HCT116 (cell line): Measurements from ENCODE around the gene AK4. TPM values are rescaled to one million over a fixed set of nuclear protein-coding genes. Genes with fewer than 3 reads are reported as not detected.

ENCODE experiments used
- ATAC-seq: fragments of 200-7000 bp; cut with Tn5 transposase; 2 replicates; pipeline ENCODE4 v1.9.1; 2020; ENCODE audit warnings: mild to moderate bottlenecking, moderate library complexity
- BruUV-seq: library from RNA; stranded (reverse); fragments of 400-500 nt; replicated peaks from 2 replicates; lab custom pipeline; 2021; lab: Mats Ljungman, UMichigan
- CTCF ChIA-PET: fragments of 300-600 bp; sonication (Branson Sonifier 250); formaldehyde crosslinking; loops from one replicate; lab custom pipeline; 2021; ENCODE audit warnings: antibody characterized with exemption; lab: Charles Lee
- POLR2A ChIA-PET: fragments of 300-600, 350-600 bp; sonication (Branson Sonifier 250); formaldehyde crosslinking; loops from one replicate; lab custom pipeline; 2021; ENCODE audit warnings: antibody characterized with exemption; lab: Charles Lee
- RAD21 ChIA-PET, 2 experiments: fragments of 300-600 bp; sonication (Branson Sonifier 250); formaldehyde crosslinking; loops; one replicate each; lab custom pipeline; 2023; ENCODE audit warnings: low total read pairs in 2 of 2; ENCODE audit not compliant: uncharacterized antibody in 2 of 2, unreplicated experiment in 2 of 2, low non-redundant PET in 1 of 2; lab: Charles Lee
- DNase-seq: peaks from one replicate; pipeline ENCODE4 v3.0.0-alpha.2; 2010; ENCODE audit warnings: low read depth, low spot score
- H2AFZ ChIP-seq: fragments of 200-600 bp; shearing (Covaris generic), sonication (generic); 2 replicates; pipeline ENCODE4 v1.6.1; 2017; ENCODE audit warnings: low read depth, mixed run types, mixed read lengths, antibody characterized with exemption, low read length; ENCODE audit not compliant: poor library complexity, severe bottlenecking
- H3K27ac ChIP-seq: 2 replicates; pipeline ENCODE4 v1.5.1; 2012; ENCODE audit warnings: low read depth, low read length
- H3K27me3 ChIP-seq: fragments of 200-600 bp; sonication (generic); 2 replicates; pipeline ENCODE4 v1.6.1; 2016; ENCODE audit warnings: mixed run types, low read length, mixed read lengths; ENCODE audit not compliant: insufficient read depth
- H3K36me3 ChIP-seq, 2 experiments: fragments of 200-500 bp in 1 of 2; fragments of 200-600 bp in 1 of 2; sonication (Bioruptor generic) in 1 of 2; sonication (generic) in 1 of 2; 2 replicates each; pipeline versions ENCODE4 v1.5.1 to v1.6.1; 2014 to 2016; ENCODE audit warnings: low read length in 2 of 2, inconsistent platforms in 1 of 2, mixed read lengths in 1 of 2, mixed run types in 1 of 2; ENCODE audit not compliant: insufficient read depth in 2 of 2, control insufficient read depth in 1 of 2
- H3K4me1 ChIP-seq, 2 experiments: fragments of 200-600 bp in 1 of 2; sonication (generic) in 1 of 2; 2 replicates each; pipeline versions ENCODE4 v1.5.1 to v1.6.1; 2012 to 2017; ENCODE audit warnings: low read length in 2 of 2, inconsistent platforms in 1 of 2, mild to moderate bottlenecking in 1 of 2, mixed read lengths in 1 of 2, mixed run types in 1 of 2, moderate library complexity in 1 of 2; ENCODE audit not compliant: insufficient read depth in 2 of 2, control insufficient read depth in 1 of 2
- H3K4me2 ChIP-seq: fragments of 200-600 bp; sonication (generic); 2 replicates; pipeline ENCODE4 v1.6.1; 2017; ENCODE audit warnings: mixed run types, low read length, mixed read lengths
- H3K4me3 ChIP-seq, 2 experiments: fragments of 200-600 bp in 1 of 2; sonication (generic) in 1 of 2; replicated peaks in 1 of 2; 2 replicates each; pipeline ENCODE4 v1.5.1; 2011 to 2016; ENCODE audit warnings: low read length in 2 of 2, control low read depth in 1 of 2, low read depth in 1 of 2, mild to moderate bottlenecking in 1 of 2, mixed read lengths in 1 of 2, mixed run types in 1 of 2
- H3K79me2 ChIP-seq: fragments of 200-600 bp; sonication (generic); 2 replicates; pipeline ENCODE4 v1.6.1; 2017; ENCODE audit warnings: mild to moderate bottlenecking, mixed run types, low read length, moderate library complexity, mixed read lengths; ENCODE audit not compliant: insufficient read depth
- H3K9ac ChIP-seq: fragments of 200-600 bp; sonication (generic); 2 replicates; pipeline ENCODE4 v1.6.1; 2016; ENCODE audit warnings: low read length, mixed read lengths
- H3K9me2 ChIP-seq: fragments of 200-600 bp; sonication (generic), shearing (Covaris generic); 2 replicates; pipeline ENCODE4 v1.6.1; 2017; ENCODE audit warnings: mixed run types, mild to moderate bottlenecking, moderate library complexity; ENCODE audit not compliant: insufficient read depth
- H3K9me3 ChIP-seq, 2 experiments: fragments of 200-500 bp in 1 of 2; fragments of 200-600 bp in 1 of 2; sonication (Bioruptor generic) in 1 of 2; sonication (generic) in 1 of 2; 2 replicates each; pipeline ENCODE4 v1.6.1; 2014 to 2017; ENCODE audit warnings: low read length in 2 of 2, mixed read lengths in 2 of 2, inconsistent platforms in 1 of 2, low read depth in 1 of 2, mild to moderate bottlenecking in 1 of 2, mixed run types in 1 of 2, moderate library complexity in 1 of 2; ENCODE audit not compliant: control insufficient read depth in 1 of 2, insufficient read depth in 1 of 2
- H4K20me1 ChIP-seq: fragments of 200-600 bp; sonication (generic), shearing (Covaris generic); 2 replicates; pipeline ENCODE4 v1.6.1; 2017; ENCODE audit warnings: mixed run types, mild to moderate bottlenecking, moderate library complexity; ENCODE audit not compliant: insufficient read depth
- CBX3 ChIP-seq: IDR thresholded peaks from 2 replicates; pipeline ENCODE4 v1.6.1; 2012; ENCODE audit warnings: low read depth
- CEBPB ChIP-seq: IDR thresholded peaks from 2 replicates; pipeline ENCODE4 v1.6.1; 2012; ENCODE audit warnings: low read depth
- EGR1 ChIP-seq: IDR thresholded peaks from 2 replicates; pipeline ENCODE4 v1.6.1; 2012; ENCODE audit warnings: low read depth
- FOSL1 ChIP-seq: IDR thresholded peaks from 2 replicates; pipeline ENCODE4 v1.6.1; 2012; ENCODE audit warnings: low read depth
- MAX ChIP-seq: IDR thresholded peaks from 2 replicates; pipeline ENCODE4 v1.6.1; 2012
- POLR2AphosphoS5 ChIP-seq: IDR thresholded peaks from 2 replicates; pipeline ENCODE4 v1.6.1; 2011; ENCODE audit warnings: mild to moderate bottlenecking, low read depth, low read length, moderate library complexity
- RAD21 ChIP-seq: IDR thresholded peaks from 2 replicates; pipeline ENCODE4 v1.6.1; 2012; ENCODE audit warnings: low read depth, mild to moderate bottlenecking
- REST ChIP-seq: IDR thresholded peaks from 2 replicates; pipeline ENCODE4 v1.6.1; 2012; ENCODE audit warnings: low read depth
- SIN3A ChIP-seq: IDR thresholded peaks from 2 replicates; pipeline ENCODE4 v1.6.1; 2012; ENCODE audit warnings: low read depth
- SP1 ChIP-seq: IDR thresholded peaks from 2 replicates; pipeline ENCODE4 v1.6.1; 2012; ENCODE audit warnings: low read depth
- YY1 ChIP-seq: IDR thresholded peaks from 2 replicates; pipeline ENCODE4 v1.6.1; 2011; ENCODE audit warnings: low read length, low read depth, moderate library complexity, mild to moderate bottlenecking; ENCODE audit not compliant: insufficient replicate concordance; ENCODE audit errors: extremely low read depth
- ZNF274 ChIP-seq: fragments of 200-500 bp; sonication (Bioruptor generic); IDR thresholded peaks from 2 replicates; pipeline ENCODE4 v1.6.1; 2014; ENCODE audit warnings: mild to moderate bottlenecking, low read depth, low read length, inconsistent platforms
- intact Hi-C: fragments of 100-400 bp; cut with micrococcal nuclease; formaldehyde crosslinking; loops from 2 replicates; pipeline ENCODE4 v1.10.0; 2022
- total RNA-seq: library from RNA; stranded (reverse); gene quantifications from one replicate; pipeline ENCODE4 v1.2.1, GENCODE V29; 2021; ENCODE audit not compliant: unreplicated experiment

The AK4 gene
- total RNA-seq, 1 experiment from 2014 or later: 51.5 TPM

DNA sequence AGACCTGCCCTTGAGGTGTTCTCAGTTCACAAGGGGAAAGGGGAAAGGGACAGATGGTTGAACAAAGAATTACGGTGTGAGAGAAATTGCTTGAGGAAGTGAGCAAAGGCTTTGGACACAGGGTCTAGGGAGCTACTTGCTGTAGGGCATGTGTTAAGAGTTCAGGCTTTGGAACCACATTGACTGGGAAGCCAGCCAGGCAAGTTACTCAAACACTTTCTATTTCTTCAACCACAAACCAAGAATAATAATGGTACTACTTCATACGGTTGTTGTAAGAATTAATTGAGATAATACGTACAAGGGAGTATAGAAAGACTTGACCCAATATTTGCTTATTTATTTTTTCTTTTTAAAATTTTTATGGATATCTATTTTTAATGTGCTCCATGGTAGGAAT lies 26.6 kb downstream of the AK4 start:
- Histone ChIP-seq H3K27ac (peak overlapping the region; percentile 35; the same call in 1 of the 2 replicates), H3K4me3 (peak overlapping the region in 1 of 2 experiments; percentile 29; a peak in 1 of 4 replicates), H3K27me3 (no peaks in the 10 kb centered on the region), H3K9ac (peak overlapping the region; percentile 42), H4K20me1 (no peaks in the 10 kb centered on the region), H3K4me2 (peak overlapping the region; percentile 69), H3K79me2 (peaks cover 89% of the 10 kb centered on the region), H3K9me3 (no peaks in the 10 kb centered on the region), H2AFZ (no peak overlapping the region), H3K4me1 (peaks cover 57 to 81% of the 10 kb centered on the region in 2 experiments), H3K36me3 (no peaks in the 10 kb centered on the region), H3K9me2 (no peaks in the 10 kb centered on the region)
- ChIA-PET CTCF (no interaction called here), RAD21 (no interaction called here), POLR2A (no interaction called here)
- no TSS peak for BruUV-seq
- peak; percentile 70 for DNase-seq
- TF ChIP-seq RAD21 (peak; percentile 13; the same call in 1 of the 2 replicates), POLR2AphosphoS5 (no peak), MAX (peak; percentile 64), SIN3A (peak; percentile 32; the same call in 1 of the 2 replicates), CEBPB (peak; percentile 72; the same call in 1 of the 2 replicates), CBX3 (peak; percentile 84; the same call in 1 of the 2 replicates), SP1 (peak; percentile 69), ZNF274 (no peak), FOSL1 (peak; percentile 49; the same call in 1 of the 2 replicates)
- intact Hi-C loops: no loop called here
- ATAC-seq: peak; percentile 63

- intact Hi-C loops: no loop called here
- H3K36me3 ChIP-seq: no peaks in the 10 kb centered on the region
- H3K9me3 ChIP-seq: no peaks in the 10 kb centered on the region
- CTCF ChIA-PET: no interaction called here
- peak overlapping the region; percentile 69 for H3K4me2 ChIP-seq
- peak overlapping the region; percentile 7 for H3K27ac ChIP-seq
- no TSS peak for BruUV-seq
- no peak for DNase-seq
- no peak for ATAC-seq
- no peaks in the 10 kb centered on the region for H4K20me1 ChIP-seq
- H3K9ac ChIP-seq: no peak overlapping the region
- peaks cover 92% of the 10 kb centered on the region for H3K79me2 ChIP-seq
- RAD21 ChIA-PET: no interaction called here
- POLR2A ChIA-PET: no interaction called here
- H2AFZ ChIP-seq: no peak overlapping the region
- H3K27me3 ChIP-seq: no peaks in the 10 kb centered on the region
- no peak for TF ChIP-seq REST
- TF ChIP-seq YY1: no peak
- no peak for TF ChIP-seq EGR1
- no peak for TF ChIP-seq CEBPB
- H3K4me3 ChIP-seq: no peak overlapping the region
- H3K4me1 ChIP-seq: peaks cover 57 to 79% of the 10 kb centered on the region in 2 experiments
- H3K9me2 ChIP-seq: no peaks in the 10 kb centered on the region
Observed at GRCh38 chr1:65175171-65176055, 27.4 kb downstream of the AK4 start.
